NCI-H82 (cell line): ENCODE results near the gene CACNG5.

Source experiments
- DNase-seq: peaks from one replicate; lab custom pipeline; 2025; lab: John Stamatoyannopoulos, UW

Gene CACNG5, protein sequence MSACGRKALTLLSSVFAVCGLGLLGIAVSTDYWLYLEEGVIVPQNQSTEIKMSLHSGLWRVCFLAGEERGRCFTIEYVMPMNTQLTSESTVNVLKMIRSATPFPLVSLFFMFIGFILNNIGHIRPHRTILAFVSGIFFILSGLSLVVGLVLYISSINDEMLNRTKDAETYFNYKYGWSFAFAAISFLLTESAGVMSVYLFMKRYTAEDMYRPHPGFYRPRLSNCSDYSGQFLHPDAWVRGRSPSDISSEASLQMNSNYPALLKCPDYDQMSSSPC

GRCh38 chr17:66834919-66835454 is at the start of gene CACNG5:
CACNG5 (plus strand) TSS chr17:66835117; CDS start chr17:66877333, 42,216 bp downstream.
- peak; percentile 76 for DNase-seq

GRCh38 chr17:66786107-66786506 is 48.8 kb upstream of the CACNG5 start:
- peak; percentile 75 for DNase-seq

- DNase-seq: no peak
These were observed 47.0 kb upstream of the CACNG5 start for GRCh38 chr17:66787914-66788313.

- DNase-seq: no peak
These were observed 45.8 kb upstream of the CACNG5 start for GRCh38 chr17:66789093-66789492.

DNA sequence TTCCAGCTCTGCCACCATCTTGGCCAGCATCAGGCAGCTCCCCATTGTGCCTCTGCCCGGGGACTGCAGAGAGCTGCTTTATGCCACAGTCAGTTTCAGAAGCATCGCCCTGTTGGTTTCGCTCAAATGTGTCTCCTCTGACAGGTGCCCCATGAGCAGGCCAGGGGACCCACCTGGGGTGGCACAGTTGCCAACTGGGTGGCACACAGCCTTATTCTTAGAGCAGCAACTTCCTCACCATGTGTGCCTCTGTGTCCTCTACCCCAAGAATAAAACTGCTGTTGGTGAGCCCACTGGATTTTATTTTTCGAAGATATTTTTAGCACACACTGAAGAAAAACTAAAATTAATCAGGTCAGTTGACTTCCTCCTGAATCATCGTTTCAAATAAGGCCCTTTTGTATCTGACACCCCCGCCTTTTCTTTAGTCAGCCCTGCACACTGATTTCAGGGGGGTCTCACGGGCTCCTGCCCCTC is 44.9 kb upstream of the CACNG5 start:
- DNase-seq: no peak

GRCh38 chr17:66790501-66791061 is 44.3 kb upstream of the CACNG5 start:
- DNase-seq: no peak

- no peak for DNase-seq
These were observed 43.6 kb upstream of the CACNG5 start for GRCh38 chr17:66791347-66791746.

GRCh38 chr17:66793814-66794213 is 41.1 kb upstream of the CACNG5 start:
- no peak for DNase-seq

- no peak for DNase-seq
These were observed 39.4 kb upstream of the CACNG5 start for GRCh38 chr17:66795486-66795885.

- no peak for DNase-seq
These were observed 34.9 kb upstream of the CACNG5 start for GRCh38 chr17:66799849-66800537.

DNA sequence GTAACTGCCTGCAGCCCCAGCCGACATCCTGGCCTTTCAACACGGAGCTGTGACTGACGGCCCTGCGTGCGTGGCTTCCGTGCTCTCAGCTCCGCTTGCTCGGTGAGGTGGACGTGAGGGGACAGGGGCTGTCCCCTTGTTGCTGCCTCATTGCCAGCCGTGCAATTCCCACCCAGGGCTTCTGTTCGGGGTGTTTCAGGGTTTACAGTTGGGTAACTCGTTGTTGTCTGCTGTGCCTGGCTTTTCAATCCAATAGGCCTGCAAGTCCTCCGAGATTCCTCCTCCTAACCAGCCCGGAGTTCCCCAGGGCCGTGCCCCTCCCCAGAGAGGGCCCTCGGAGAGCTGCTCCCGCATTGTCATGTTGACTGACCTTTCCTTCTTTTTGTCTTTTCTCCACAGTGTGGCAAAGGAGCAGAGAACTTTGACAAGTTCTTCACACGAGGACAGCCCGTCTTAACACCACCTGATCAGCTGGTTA is 31.4 kb upstream of the CACNG5 start:
- DNase-seq: no peak

DNA sequence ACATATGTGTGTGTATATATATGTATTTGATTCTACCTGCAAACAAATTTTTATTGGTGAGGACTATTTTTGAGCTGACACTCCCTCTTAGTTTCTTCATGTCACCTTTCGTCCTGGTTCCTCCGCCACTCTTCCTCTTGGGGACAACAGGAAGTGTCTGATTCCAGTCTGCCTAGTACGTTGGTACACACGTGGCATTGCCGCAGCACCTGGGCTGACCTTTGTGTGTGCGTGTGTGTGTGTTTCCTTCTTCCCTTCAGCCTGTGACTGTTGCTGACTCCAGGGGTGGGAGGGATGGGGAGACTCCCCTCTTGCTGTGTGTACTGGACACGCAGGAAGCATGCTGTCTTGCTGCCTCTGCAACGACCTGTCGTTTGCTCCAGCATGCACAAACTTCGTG is 29.4 kb upstream of the CACNG5 start:
- peak; percentile 48 for DNase-seq

- no peak for DNase-seq
These were observed 27.7 kb upstream of the CACNG5 start for GRCh38 chr17:66807182-66807581.

GRCh38 chr17:66809408-66809807 is 25.5 kb upstream of the CACNG5 start:
- no peak for DNase-seq

DNA sequence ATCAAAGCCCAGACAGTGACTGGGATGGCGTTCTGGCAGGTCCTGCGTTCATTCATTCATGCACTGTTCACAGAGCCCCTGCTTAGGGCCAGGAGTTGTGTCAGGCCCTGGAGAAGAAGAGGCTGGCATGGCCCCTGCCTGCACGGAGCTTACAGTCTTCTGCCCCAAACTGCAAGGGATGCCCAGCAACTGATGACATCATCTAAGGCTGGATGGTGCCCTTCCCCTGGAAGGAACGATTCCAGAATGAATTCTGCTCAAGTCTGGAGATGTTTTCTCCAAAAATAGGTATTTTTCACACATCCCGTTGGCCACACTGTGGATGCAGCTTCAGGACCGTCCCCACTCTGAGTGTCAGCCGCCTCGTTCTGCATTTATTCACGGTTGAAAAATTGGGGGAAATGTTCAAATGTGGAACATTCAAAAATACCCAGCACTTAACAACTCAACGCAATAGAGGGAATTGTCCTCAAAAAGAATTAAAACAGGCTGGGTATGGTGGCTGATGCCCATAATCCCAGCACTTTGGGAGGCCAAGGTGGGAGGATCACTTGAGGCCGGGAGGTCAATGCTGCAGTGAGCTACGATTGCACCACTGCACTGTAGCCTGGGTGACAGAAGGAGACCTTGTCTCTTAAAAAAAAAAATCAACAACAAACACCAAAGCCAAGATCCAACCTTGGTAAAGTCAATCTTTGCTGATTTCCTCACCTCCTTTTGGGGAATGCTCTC is 23.8 kb upstream of the CACNG5 start:
- no peak for DNase-seq

GRCh38 chr17:66811683-66812054 is 23.2 kb upstream of the CACNG5 start:
- no peak for DNase-seq

DNA sequence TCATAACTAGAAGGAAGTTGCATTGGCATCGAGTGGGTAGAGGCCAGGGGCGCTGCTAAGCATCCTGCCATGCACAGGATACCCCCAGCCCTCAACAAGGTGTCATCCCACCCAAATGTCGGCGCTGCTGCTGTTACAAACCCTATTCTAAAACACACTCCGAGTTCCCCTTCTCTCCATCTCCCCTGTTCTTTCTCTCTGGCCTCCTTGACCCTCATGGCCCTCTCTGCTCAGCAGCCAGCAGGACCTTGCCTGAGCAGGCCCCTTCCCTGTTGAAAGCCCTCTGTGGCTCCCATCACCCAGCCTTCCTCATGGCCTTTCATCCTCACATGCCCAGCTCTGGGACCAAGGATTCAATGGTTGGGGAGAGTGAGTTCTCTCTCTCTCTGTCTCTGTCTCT is 22.3 kb upstream of the CACNG5 start:
- no peak for DNase-seq

- no peak for DNase-seq
These were observed 21.6 kb upstream of the CACNG5 start for GRCh38 chr17:66813296-66813695.

GRCh38 chr17:66814026-66814425 is 20.9 kb upstream of the CACNG5 start:
- DNase-seq: no peak

DNA sequence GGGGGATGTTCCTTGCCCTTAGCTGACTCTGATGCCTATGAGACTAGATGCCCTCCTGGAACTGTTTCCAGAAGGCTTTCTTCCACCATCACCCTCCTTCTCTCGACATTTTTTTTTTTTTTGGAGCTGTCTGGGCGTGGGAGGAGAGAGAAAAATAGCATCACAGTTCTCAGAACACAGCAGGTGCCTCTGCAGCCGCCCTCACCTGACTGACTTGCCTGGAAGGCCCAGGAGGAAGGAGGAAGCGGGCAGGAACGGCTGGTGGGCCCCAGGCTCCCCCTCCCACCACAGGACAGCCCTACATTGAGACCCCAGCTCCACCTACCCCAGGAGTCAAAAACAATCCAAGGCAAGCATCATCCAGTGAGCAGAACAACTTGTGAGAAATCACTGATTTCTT is 20.3 kb upstream of the CACNG5 start:
- no peak for DNase-seq

GRCh38 chr17:66817750-66818149 is 17.2 kb upstream of the CACNG5 start:
- DNase-seq: no peak

- no peak for DNase-seq
These were observed 15.5 kb upstream of the CACNG5 start for GRCh38 chr17:66819466-66819865.
